ENCODE data around the gene FCGR2B.
"Not testable (repeated sequence)": the region's sequence is repeated elsewhere in the genome, so short reads cannot be mapped to it uniquely, and the experiment has no call there.

Gene FCGR2B

GRCh38 chr1:161647507-161648360, 15.2 kb upstream of the FCGR2B start:
- DNase-seq = peak in 1 of 5 experiments; percentile 34

- not testable (repeated sequence) for DNase-seq
Measured at GRCh38 chr1:161653541-161653940, 9.4 kb upstream of the FCGR2B start.

- DNase-seq = not testable (repeated sequence)
Measured at GRCh38 chr1:161653971-161654370, 9.0 kb upstream of the FCGR2B start.

- not testable (repeated sequence) for DNase-seq
Measured at GRCh38 chr1:161658524-161658923, 4.4 kb upstream of the FCGR2B start.

- DNase-seq = peak in 1 of 5 experiments; percentile 13
Measured at GRCh38 chr1:161661660-161662311, 1.2 kb upstream of the FCGR2B start.

GRCh38 chr1:161663569-161663968, 626 bp downstream of the FCGR2B start:
- not testable (repeated sequence) for DNase-seq

GRCh38 chr1:161664689-161665088, 1.7 kb downstream of the FCGR2B start:
- not testable (repeated sequence) for DNase-seq

GRCh38 chr1:161671045-161672020, 8.4 kb downstream of the FCGR2B start:
- DNase-seq = peak in 1 of 5 experiments; percentile 1

GRCh38 chr1:161673437-161673836, 10.5 kb downstream of the FCGR2B start:
- not testable (repeated sequence) for DNase-seq

- DNase-seq = not testable (repeated sequence)
Measured at GRCh38 chr1:161674447-161674846, 11.5 kb downstream of the FCGR2B start.

- DNase-seq = not testable (repeated sequence)
Measured at GRCh38 chr1:161674908-161675307, 12.0 kb downstream of the FCGR2B start.

- no peak for DNase-seq
Measured at GRCh38 chr1:161676441-161676840, 13.5 kb downstream of the FCGR2B start.

GRCh38 chr1:161676958-161677689, 14.2 kb downstream of the FCGR2B start:
- no peak for DNase-seq

GRCh38 chr1:161678500-161678899, 15.6 kb downstream of the FCGR2B start:
- no peak for DNase-seq

- no peak for DNase-seq
Measured at GRCh38 chr1:161681879-161682278, 18.9 kb downstream of the FCGR2B start.

- no peak for DNase-seq
Measured at GRCh38 chr1:161688946-161689345, 26.0 kb downstream of the FCGR2B start.

- DNase-seq = no peak
Measured at GRCh38 chr1:161691846-161692245, 28.9 kb downstream of the FCGR2B start.

GRCh38 chr1:161693020-161693712, 30.2 kb downstream of the FCGR2B start:
- DNase-seq = not testable (repeated sequence)

GRCh38 chr1:161698302-161698701, 35.4 kb downstream of the FCGR2B start:
- DNase-seq = not testable (repeated sequence)

- DNase-seq = no peak
Measured at GRCh38 chr1:161702250-161702649, 39.3 kb downstream of the FCGR2B start.

GRCh38 chr1:161705537-161705936, 42.6 kb downstream of the FCGR2B start:
- DNase-seq = no peak
